ENCODE results near the gene PACSIN2.
"Not testable (repeated sequence)": the region's sequence is repeated elsewhere in the genome, so short reads cannot be mapped to it uniquely, and the experiment has no call there.

- TF ChIP-seq CTCF (IDR thresholded peaks at IDR 0.05; ENCODE audit: borderline replicate concordance, extremely low read depth, low read length, poor library complexity, severe bottlenecking); EZH2 (IDR thresholded peaks at IDR 0.05; ENCODE audit: borderline replicate concordance, low read depth, low read length, severe bottlenecking): not testable (repeated sequence)
Observed at GRCh38 chr22:42925031-42925430, 89.9 kb downstream of the PACSIN2 start.
